ENCODE data around the gene KRT86. TPM values are rescaled to one million over a fixed set of nuclear protein-coding genes. Genes with fewer than 3 reads are reported as not detected.

Gene KRT86
- total and polyA plus RNA-seq, 2 of the 8 experiments (the other 6 are each of a cell fraction or from before 2014, with no cell fraction given): 0.12 TPM; not detected in 1

DNA sequence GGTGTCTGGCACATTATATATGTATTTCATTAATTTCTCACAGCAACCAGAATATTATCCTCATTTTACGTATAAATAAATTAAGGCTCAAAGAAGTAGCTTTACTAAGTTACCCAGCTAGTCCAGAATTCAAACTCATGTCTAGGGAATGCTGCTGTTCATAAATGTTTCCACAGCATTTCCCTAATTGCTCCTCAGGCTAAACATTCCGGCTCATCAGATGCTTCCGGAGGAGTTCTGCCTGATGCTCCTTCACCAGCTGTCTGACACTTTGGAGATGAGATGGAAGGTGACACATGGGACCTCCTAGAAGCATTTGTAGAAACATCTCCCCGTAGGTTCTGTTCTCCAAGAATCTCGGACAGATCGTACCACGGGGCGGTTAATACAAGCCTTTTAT, 80.7 kb downstream of the KRT86 start:
- Histone ChIP-seq H3K27me3 (replicated peaks in 1 of 4; ENCODE audit: control insufficient read depth in 3 of 4, extremely low read depth in 1 of 4, insufficient read depth in 3 of 4, low read length in 3 of 4) (no peaks in the 10 kb centered on the region), H3K4me3 (ENCODE audit: extremely low read depth in 1 of 4, insufficient read depth in 2 of 4, low read depth in 3 of 4, low read length in 4 of 4) (no peak overlapping the region)
- no peak for FAIRE-seq
- TF ChIP-seq CREB1 (IDR thresholded peaks at IDR 0.05) (no peak), BACH1 (IDR thresholded peaks at IDR 0.05; ENCODE audit: low read length) (no peak), KDM4A (IDR thresholded peaks at IDR 0.05; ENCODE audit: low read depth, low read length, severe bottlenecking) (no peak)

More for the DNA sequence above, 80.7 kb downstream of the KRT86 start:
- CTCF ChIA-PET (ENCODE audit: partially characterized antibody): interaction anchor here (0.6 to 2.0 kb wide), 8 partner anchors 9 to 211 kb away, joined by 3 to 6 read pairs (median 4); no protein-coding TSS in a partner anchor
- Histone ChIP-seq H2BK12ac (ENCODE audit: low read depth, low read length) (no peak overlapping the region), H3K23ac (ENCODE audit: insufficient read length) (no peak overlapping the region), H2BK20ac (ENCODE audit: low read length) (no peak overlapping the region), H4K5ac (ENCODE audit: insufficient read length, low read depth, low read length) (no peak overlapping the region), H3K79me2 (ENCODE audit: control insufficient read depth in 1 of 2, insufficient read depth in 2 of 2, low read length in 2 of 2) (no peaks in the 10 kb centered on the region), H3K9ac (replicated peaks in 1 of 4; ENCODE audit: extremely low read depth in 1 of 4, low read depth in 3 of 4, low read length in 3 of 4) (no peak overlapping the region), H3K4ac (replicated peaks; ENCODE audit: insufficient read length, low read depth, low read length) (no peak overlapping the region), H3K27ac (ENCODE audit: low read depth, low read length) (no peak overlapping the region), H4K20me1 (replicated peaks in 1 of 2; ENCODE audit: control insufficient read depth in 1 of 2, insufficient read depth in 2 of 2, low read length in 2 of 2) (no peaks in the 10 kb centered on the region), H3K9me3 (ENCODE audit: insufficient read depth in 2 of 2, low read depth in 1 of 2, low read length in 1 of 2) (no peaks in the 10 kb centered on the region; a peak in 1 of 4 replicates), H3K4me1 (replicated peaks in 1 of 4; ENCODE audit: control insufficient read depth in 3 of 4, insufficient read depth in 4 of 4, low read length in 3 of 4) (no peaks in the 10 kb centered on the region), H2AK5ac (ENCODE audit: low read depth, low read length) (no peak overlapping the region), H2BK5ac (ENCODE audit: low read depth, low read length) (no peak overlapping the region), H2AFZ (ENCODE audit: low read length) (no peak overlapping the region), H3K36me3 (ENCODE audit: control insufficient read depth in 2 of 4, insufficient read depth in 4 of 4, low read length in 3 of 4) (no peaks in the 10 kb centered on the region), H3K56ac (replicated peaks; ENCODE audit: insufficient read length, low read depth, low read length) (no peak overlapping the region), H3K79me1 (ENCODE audit: low read depth, low read length) (no peaks in the 10 kb centered on the region), H4K91ac (replicated peaks; ENCODE audit: insufficient read length, low read length) (no peak overlapping the region), H3K4me2 (ENCODE audit: insufficient read depth in 1 of 2, low read depth in 2 of 2, low read length in 2 of 2) (no peak overlapping the region), H3K23me2 (ENCODE audit: low read depth, low read length) (no peaks in the 10 kb centered on the region), H2BK120ac (replicated peaks; ENCODE audit: low read depth, low read length) (no peak overlapping the region), H4K8ac (ENCODE audit: extremely low read depth, insufficient read depth, low read length) (no peak overlapping the region), H3K18ac (ENCODE audit: extremely low read depth, low read length) (no peak overlapping the region), H2BK15ac (ENCODE audit: low read length) (no peak overlapping the region), H3K14ac (ENCODE audit: insufficient read length) (no peak overlapping the region)
- WGBS, 2 experiments (ENCODE audit: extremely low coverage in 1 of 2, insufficient coverage in 1 of 2, insufficient read length in 1 of 2, insufficient replicate concordance in 2 of 2, low coverage in 1 of 2, low lambda C conversion rate in 2 of 2, missing lambda C conversion rate in 1 of 2): 96% methylated on average over 8 of the region's 8 CpGs; no CpG with 5 or more reads in 1 of the 2 experiments
- no peak for DNase-seq (ENCODE audit: low read depth in 1 of 2, low spot score in 2 of 2)
- POLR2A ChIA-PET (ENCODE audit: partially characterized antibody): no interaction called here
